Measurements from ENCODE around the gene STX17. TPM values are rescaled to one million over a fixed set of nuclear protein-coding genes. Genes with fewer than 3 reads are reported as not detected.
"Not testable (repeated sequence)": the region's sequence is repeated elsewhere in the genome, so short reads cannot be mapped to it uniquely, and the experiment has no call there.

Gene STX17
- total and polyA plus RNA-seq, 11 donors = 5.8 to 29.1 (median 20.4) TPM

DNA sequence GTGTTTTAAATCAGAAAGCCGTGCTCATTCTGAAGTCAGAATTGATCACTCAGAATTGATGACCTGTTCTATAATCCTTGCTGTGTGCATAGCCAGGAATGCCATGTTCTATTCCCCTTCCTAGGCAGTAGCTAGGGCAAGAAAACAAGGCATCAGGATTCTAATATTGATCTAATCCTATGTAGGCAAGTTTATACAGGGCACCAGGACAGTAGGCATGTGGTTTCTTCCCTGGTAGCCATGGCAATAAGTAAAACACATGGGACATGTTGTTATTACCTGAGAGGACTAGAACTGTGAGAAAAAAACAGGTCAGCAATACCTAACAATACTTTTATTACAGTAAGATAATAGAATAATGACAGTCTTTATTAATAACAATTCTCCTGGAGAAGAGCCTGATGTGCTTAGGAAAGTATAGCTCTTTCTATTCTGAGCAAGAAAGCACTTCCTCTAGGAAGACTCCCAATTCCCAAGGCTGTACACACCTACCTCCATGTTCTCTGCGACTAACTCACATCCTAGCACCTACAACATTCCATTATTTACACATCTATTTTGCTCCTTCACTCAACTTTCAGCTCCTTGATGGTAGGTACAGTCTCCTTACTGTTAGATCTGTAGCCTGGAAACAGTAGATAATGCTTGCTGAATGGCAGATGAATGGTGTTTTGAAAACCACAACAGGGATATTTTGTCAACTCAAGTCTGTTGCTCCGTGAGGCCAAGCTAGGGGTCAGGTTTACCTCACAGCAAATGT, 70.8 kb downstream of the STX17 start:
- no peak for ATAC-seq

DNA sequence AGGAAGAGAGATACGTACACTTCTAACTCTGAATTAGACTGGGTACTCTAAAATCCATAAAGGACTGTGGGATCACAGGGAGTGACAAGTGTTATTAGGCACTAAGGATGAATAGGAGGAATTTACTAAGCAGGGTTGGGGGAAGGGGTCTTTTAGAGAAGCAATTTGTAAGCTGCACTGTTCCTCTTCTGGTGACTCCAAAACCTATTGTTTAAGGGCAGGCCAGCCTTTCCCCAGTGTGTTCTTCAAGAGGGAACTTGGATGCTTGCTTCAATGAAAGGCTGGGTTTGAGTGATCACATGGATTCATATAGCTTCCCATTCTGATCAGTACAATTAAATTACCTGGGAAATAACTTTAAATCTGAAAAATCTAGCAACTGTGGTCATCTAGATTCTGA, 71.8 kb downstream of the STX17 start:
- Histone ChIP-seq H3K36me3 (peaks cover 0 to 37% (median 3%) of the 10 kb centered on the region in 9 donors), H3K9me3 (no peaks in the 10 kb centered on the region), H3K27ac (no peak overlapping the region), H3K27me3 (no peaks in the 10 kb centered on the region), H3K4me3 (no peak overlapping the region), H3K4me1 (peaks cover 0 to 5% (median 0%) of the 10 kb centered on the region in 12 donors)
- intact Hi-C loops (cut with DNase I) = no loop called here
- DNase-seq (no peak), ATAC-seq (no peak)
- no peak for TF ChIP-seq POLR2A (IDR thresholded peaks at IDR 0.05)
- TF ChIP-seq, protein P1, sequence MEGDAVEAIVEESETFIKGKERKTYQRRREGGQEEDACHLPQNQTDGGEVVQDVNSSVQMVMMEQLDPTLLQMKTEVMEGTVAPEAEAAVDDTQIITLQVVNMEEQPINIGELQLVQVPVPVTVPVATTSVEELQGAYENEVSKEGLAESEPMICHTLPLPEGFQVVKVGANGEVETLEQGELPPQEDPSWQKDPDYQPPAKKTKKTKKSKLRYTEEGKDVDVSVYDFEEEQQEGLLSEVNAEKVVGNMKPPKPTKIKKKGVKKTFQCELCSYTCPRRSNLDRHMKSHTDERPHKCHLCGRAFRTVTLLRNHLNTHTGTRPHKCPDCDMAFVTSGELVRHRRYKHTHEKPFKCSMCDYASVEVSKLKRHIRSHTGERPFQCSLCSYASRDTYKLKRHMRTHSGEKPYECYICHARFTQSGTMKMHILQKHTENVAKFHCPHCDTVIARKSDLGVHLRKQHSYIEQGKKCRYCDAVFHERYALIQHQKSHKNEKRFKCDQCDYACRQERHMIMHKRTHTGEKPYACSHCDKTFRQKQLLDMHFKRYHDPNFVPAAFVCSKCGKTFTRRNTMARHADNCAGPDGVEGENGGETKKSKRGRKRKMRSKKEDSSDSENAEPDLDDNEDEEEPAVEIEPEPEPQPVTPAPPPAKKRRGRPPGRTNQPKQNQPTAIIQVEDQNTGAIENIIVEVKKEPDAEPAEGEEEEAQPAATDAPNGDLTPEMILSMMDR (IDR thresholded peaks at IDR 0.05) = no peak
- WGBS, 4 donors = 81 to 92% (median 89%) methylated on average over 1 of the region's 1 CpG

More for the DNA sequence above, 70.8 kb downstream of the STX17 start:
- Histone ChIP-seq H3K9me3 (no peaks in the 10 kb centered on the region), H3K27me3 (no peaks in the 10 kb centered on the region), H3K4me1 (peaks cover 0 to 5% (median 0%) of the 10 kb centered on the region in 12 donors), H3K36me3 (peaks cover 0 to 30% (median 7%) of the 10 kb centered on the region in 9 donors), H3K27ac (no peak overlapping the region), H3K4me3 (no peak overlapping the region)
- WGBS, 4 donors = 88 to 95% (median 91%) methylated on average over 3 of the region's 3 CpGs
- no peak for DNase-seq
- intact Hi-C loops (cut with DNase I) = no loop called here
- TF ChIP-seq, protein P1 (IDR thresholded peaks at IDR 0.05) = no peak
- no peak for TF ChIP-seq POLR2A (IDR thresholded peaks at IDR 0.05)

- H3K4me1 ChIP-seq = peaks cover 0 to 5% (median 0%) of the 10 kb centered on the region in 12 donors
- peaks cover 0 to 51% (median 16%) of the 10 kb centered on the region in 9 donors for H3K36me3 ChIP-seq
- ATAC-seq = peak in 1 of 4 donors; percentile 46
- H3K4me3 ChIP-seq = no peak overlapping the region
- TF ChIP-seq POLR2A (IDR thresholded peaks at IDR 0.05) = no peak
- TF ChIP-seq, protein P1 (IDR thresholded peaks at IDR 0.05) = no peak
- no peaks in the 10 kb centered on the region for H3K27me3 ChIP-seq
- no peak for DNase-seq
- H3K27ac ChIP-seq = no peak overlapping the region
- no peaks in the 10 kb centered on the region for H3K9me3 ChIP-seq
- intact Hi-C loops (cut with DNase I) = no loop called here
- 56 to 74% (median 67%) methylated on average over 2 of the region's 2 CpGs for WGBS, 4 donors
Measured at GRCh38 chr9:99980598-99980997, 74.1 kb downstream of the STX17 start.

DNA sequence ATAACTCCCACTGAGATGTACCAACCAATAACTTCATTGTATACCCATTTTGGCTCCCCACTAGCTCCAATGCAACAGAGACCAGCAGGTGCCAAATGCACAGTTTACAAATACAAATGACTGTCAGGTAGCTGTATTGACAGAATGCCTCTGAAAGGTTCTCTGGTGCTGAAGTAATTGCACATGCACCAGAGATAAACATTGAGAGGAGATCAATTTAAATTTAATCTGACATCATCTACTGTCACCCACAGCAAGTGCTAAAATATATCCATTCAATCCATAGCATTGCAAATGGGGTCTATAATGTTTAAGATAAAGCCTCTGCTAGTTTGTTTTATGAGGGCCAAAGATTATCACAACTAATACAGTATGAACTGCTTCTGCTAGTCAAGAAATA, 80.2 kb downstream of the STX17 start:
- ATAC-seq (no peak), DNase-seq (no peak)
- peaks cover 0 to 33% (median 9%) of the 10 kb centered on the region in 12 donors for H3K9me3 ChIP-seq
- H3K27me3 ChIP-seq = no peaks in the 10 kb centered on the region
- no peak overlapping the region for H3K4me3 ChIP-seq
- no peak overlapping the region for H3K27ac ChIP-seq
- no peaks in the 10 kb centered on the region for H3K4me1 ChIP-seq
- TF ChIP-seq POLR2A (IDR thresholded peaks at IDR 0.05) = no peak
- TF ChIP-seq, protein P1 (IDR thresholded peaks at IDR 0.05) = no peak
- intact Hi-C loops (cut with DNase I) = no loop called here
- H3K36me3 ChIP-seq = peaks cover 0 to 34% (median 16%) of the 10 kb centered on the region in 9 donors

GRCh38 chr9:99990508-99990907, 84.1 kb downstream of the STX17 start:
- H3K27me3 ChIP-seq; H3K4me3 ChIP-seq; ATAC-seq; intact Hi-C loops (cut with DNase I); H3K4me1 ChIP-seq; H3K27ac ChIP-seq; DNase-seq: not testable (repeated sequence)
- 92 to 98% (median 95%) methylated on average over 2 of the region's 2 CpGs for WGBS, 4 donors
- Histone ChIP-seq H3K36me3 (peaks cover 0 to 16% (median 3%) of the 10 kb centered on the region in 9 donors), H3K9me3 (peaks cover 0 to 64% (median 14%) of the 10 kb centered on the region in 12 donors)
